ENCODE data around the gene ERICH2.

The ERICH2 gene

DNA sequence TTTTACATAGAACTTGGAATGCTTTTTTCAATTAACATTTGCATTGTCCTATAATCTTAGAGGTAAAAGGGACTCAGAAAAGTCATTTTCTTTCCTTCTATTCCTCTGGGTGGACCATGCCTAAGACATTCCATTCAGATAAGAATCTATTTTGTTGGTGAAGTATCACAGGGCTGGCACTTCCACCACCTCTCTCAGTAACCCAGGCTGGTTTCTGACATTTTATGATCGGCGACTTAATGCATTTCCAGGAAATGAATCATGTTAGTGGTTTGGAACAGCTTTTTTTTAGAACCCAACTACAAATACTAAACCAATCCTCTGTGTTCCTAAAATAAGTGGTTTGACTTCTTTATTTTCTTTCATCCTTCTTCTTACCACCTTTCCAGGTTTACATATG, 73.5 kb downstream of the ERICH2 start:
- no peak for DNase-seq

- DNase-seq, result no peak
Measured at GRCh38 chr2:170845343-170845742, 75.2 kb downstream of the ERICH2 start.

DNA sequence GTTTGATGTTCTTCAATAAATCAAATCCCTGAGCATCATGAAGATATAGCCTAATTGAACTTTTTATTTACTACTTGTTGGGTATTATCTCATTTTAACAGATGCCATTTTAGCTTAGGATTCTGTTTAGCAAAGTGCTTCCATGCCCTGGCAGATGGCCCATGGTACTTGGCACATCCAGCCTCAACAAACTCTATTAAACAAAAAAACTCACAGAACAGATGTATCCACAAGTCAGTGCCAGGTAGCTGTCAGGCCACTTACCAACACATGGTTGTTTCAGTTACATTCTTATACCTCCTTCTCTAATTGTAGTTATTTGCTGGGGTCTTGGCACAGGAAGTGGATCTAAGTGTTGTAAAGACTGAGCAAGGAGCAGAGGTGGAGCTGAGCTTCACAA, 76.1 kb downstream of the ERICH2 start:
- DNase-seq, result peak; percentile 37 to 82

GRCh38 chr2:170847716-170848115, 77.5 kb downstream of the ERICH2 start:
- DNase-seq, result no peak
